H1 (cell line): ENCODE measurements around the gene EHD2. TPM values are rescaled to one million over a fixed set of nuclear protein-coding genes. Genes with fewer than 3 reads are reported as not detected.

Source experiments
- ATF2 ChIP-seq: IDR thresholded peaks from 2 replicates; pipeline ENCODE4 v1.6.1; 2012; ENCODE audit warnings: low read length, inconsistent platforms
- HDAC6 ChIP-seq: IDR thresholded peaks from one replicate; pipeline ENCODE4 v1.7.1; 2012; ENCODE audit warnings: low read depth, mild to moderate bottlenecking, inconsistent platforms, low read length, moderate library complexity
- KDM1A ChIP-seq: fragments of 200-600, 300-600 bp; sonication (generic); IDR thresholded peaks from 2 replicates; pipeline ENCODE4 v1.7.1; 2016; ENCODE audit warnings: mild to moderate bottlenecking, low read length, borderline replicate concordance
- POU5F1 ChIP-seq: IDR thresholded peaks from 2 replicates; pipeline ENCODE4 v1.6.1; 2011; ENCODE audit warnings: low read depth, mild to moderate bottlenecking, low read length, moderate library complexity
- RAD21 ChIP-seq, 2 experiments: IDR thresholded peaks in 1 of 2; conservative IDR thresholded peaks in 1 of 2; 2 replicates each; pipeline ENCODE4 v1.6.1; 2011; ENCODE audit warnings: low read depth in 2 of 2, low read length in 2 of 2, improper control_type of control experiment in 1 of 2, inconsistent platforms in 1 of 2, mild to moderate bottlenecking in 1 of 2, moderate library complexity in 1 of 2
- RBBP5 ChIP-seq: IDR thresholded peaks from 2 replicates; pipeline ENCODE4 v1.7.1; 2012; ENCODE audit warnings: low read depth, mild to moderate bottlenecking, inconsistent platforms, low read length, moderate library complexity, borderline replicate concordance
- RXRA ChIP-seq: IDR thresholded peaks from 2 replicates; pipeline ENCODE4 v1.6.1; 2011; ENCODE audit warnings: low read depth, mild to moderate bottlenecking, low read length, moderate library complexity; ENCODE audit not compliant: insufficient read depth
- SIX5 ChIP-seq: IDR thresholded peaks from 2 replicates; pipeline ENCODE4 v1.6.1; 2011; ENCODE audit warnings: mild to moderate bottlenecking, low read depth, low read length
- SUZ12 ChIP-seq: fragments of 200-600 bp; sonication (generic); IDR thresholded peaks from 2 replicates; pipeline ENCODE4 v1.6.1; 2012; ENCODE audit warnings: mild to moderate bottlenecking, inconsistent platforms, low read length, moderate library complexity, mixed read lengths
- polyA plus RNA-seq, 7 experiments: library from polyadenylated mRNA; depleted of rRNA in 3 of 7; stranded (reverse) in 5 of 7; unstranded in 2 of 7; fragments of >200 nt in 5 of 7; fragments of 200-250 nt in 2 of 7; gene quantifications; 1 replicate in 5 of 7; 2 replicates in 1 of 7; 4 replicates in 1 of 7; pipeline versions ENCODE4 v1.2.1 to v1.2.3, GENCODE V29; 2011 to 2013; ENCODE audit warnings: missing spikeins in 2 of 7, mixed read lengths in 2 of 7
- total RNA-seq: library from RNA; stranded (reverse); fragmentation: NEBNext Ultra II Directional; extraction: Animal tissue kit (Norgen Biotek cat#: 25700); gene quantifications from 2 replicates; pipeline ENCODE4 v1.2.1, GENCODE V29; 2021

The EHD2 gene
- total and polyA plus RNA-seq, 2 of the 8 experiments (the other 6 are each of a cell fraction or from before 2014, with no cell fraction given) = 4.5 to 14.3 TPM

- no peak for TF ChIP-seq ATF2
- no peak for TF ChIP-seq RBBP5
- no peak for TF ChIP-seq RXRA
- TF ChIP-seq KDM1A = no peak
- no peak for TF ChIP-seq SUZ12
- TF ChIP-seq RAD21 (IDR thresholded peaks at IDR 0.05 in 1 of 2, conservative IDR thresholded peaks at IDR 0.05 in 1 of 2; ENCODE audit: low read depth in 2 of 2, low read length in 2 of 2) = no peak
- no peak for TF ChIP-seq HDAC6
- TF ChIP-seq SIX5 = no peak
- no peak for TF ChIP-seq POU5F1
These were observed 27.8 kb downstream of the EHD2 start (continued) for GRCh38 chr19:47740866-47741519.
